ENCODE results near the gene SND1.

The SND1 gene

DNA sequence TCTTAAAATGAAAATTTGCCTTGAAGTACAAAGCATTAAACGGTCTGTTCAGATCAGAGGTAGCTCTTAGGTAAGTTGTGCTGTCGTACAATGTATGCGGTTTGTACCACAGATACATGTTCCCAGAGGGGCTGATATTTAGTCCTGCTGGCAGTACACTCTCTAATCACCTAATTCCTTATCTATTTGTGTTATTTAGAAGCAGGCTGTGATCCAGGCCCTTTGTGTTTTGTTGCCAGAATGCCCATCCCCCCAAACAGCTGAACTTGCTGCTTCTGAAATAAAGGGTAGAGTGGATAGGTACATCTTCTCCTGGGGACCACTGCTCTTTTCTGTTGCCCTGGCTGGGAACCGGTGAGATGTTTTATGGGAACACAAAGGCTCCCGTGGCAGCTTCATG, 84.5 kb downstream of the SND1 start:
- DNase-seq: no peak

DNA sequence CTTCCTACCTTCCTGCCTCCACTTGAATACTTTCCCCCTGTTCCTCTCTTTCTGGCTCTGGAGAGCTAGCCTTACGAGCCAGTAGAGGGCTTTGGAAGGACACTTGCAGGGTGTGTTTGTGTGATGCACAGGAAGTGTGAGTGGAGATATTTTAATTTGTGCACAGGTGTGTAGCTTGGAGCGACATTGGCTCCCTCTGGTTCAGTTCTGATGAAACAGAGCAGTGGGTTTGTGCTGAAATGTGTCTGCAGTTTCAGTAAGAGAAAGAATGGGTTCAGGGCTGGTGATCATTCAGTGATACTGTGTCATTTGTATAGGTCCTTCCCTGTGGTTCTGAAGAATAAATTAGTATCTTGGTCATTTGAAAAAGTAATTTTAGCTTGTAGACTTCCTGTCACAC, 86.9 kb downstream of the SND1 start:
- DNase-seq: no peak

DNA sequence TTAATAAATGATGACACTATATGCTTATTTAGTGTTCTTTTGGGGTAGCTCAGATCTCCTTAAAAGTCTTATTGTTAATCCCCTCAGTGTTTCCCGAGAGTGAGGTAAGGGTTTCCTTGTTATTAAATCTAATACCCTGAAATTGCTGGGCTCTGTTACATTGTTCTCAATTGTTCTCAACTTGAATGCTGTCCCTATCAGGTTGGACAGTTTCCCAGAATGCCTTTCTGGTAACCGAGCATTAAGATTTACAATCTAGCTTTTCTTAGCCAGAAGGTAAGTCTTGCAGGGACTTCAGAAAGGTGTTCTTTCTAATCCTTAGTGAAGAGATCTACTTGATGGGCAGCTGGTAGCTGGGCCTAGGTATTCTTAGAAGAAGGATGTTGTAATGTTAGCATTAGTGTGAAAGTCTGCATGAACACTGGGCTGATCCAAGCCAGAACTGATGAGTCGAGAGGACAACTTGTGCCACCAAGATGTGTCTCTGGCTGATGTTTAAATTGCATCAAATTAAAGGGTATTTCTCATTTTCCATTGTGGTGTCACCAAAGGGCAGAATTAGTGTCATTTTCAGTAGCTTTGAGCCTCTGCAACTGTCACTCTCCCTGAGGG, 89.9 kb downstream of the SND1 start:
- DNase-seq: no peak

DNA sequence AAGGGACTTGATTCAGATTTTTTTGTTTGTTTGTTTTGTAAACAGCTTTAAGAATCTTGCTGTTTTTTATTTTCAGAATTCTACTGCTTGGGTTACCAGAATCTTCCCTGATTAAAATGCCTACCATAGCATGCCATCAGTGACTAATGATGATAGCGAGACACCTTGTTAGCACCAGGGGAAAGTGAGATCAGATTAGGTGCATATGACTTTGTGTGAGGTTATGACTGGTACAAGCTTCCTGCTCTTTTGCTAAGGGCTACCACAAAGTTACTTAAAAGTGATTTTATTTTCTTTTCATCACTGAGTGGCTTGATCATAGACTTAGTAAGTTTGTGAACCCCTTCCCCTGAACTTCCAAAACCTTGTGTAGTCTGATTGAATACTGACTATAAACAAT, 93.5 kb downstream of the SND1 start:
- DNase-seq: no peak

DNA sequence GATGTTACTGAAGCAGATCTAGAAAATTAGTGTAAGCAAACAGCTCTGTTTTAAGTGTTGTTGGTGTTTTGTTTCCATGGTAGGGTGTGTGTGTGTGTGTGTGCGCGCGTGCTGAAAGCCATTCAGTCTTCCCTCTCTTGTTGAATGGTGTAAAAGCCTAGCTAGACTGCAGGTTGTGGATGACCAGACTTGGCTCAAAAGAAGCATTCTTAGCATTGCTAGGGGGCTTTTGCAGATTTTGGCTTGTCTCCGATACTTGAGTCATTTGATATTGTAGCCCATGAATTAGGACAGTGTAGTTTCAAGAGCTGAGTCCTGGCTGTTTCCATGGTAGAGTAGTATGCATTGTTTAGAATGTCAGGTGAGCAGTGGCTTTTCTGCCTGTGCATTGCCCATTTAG, 99.1 kb downstream of the SND1 start:
- DNase-seq: peak; percentile 27

DNA sequence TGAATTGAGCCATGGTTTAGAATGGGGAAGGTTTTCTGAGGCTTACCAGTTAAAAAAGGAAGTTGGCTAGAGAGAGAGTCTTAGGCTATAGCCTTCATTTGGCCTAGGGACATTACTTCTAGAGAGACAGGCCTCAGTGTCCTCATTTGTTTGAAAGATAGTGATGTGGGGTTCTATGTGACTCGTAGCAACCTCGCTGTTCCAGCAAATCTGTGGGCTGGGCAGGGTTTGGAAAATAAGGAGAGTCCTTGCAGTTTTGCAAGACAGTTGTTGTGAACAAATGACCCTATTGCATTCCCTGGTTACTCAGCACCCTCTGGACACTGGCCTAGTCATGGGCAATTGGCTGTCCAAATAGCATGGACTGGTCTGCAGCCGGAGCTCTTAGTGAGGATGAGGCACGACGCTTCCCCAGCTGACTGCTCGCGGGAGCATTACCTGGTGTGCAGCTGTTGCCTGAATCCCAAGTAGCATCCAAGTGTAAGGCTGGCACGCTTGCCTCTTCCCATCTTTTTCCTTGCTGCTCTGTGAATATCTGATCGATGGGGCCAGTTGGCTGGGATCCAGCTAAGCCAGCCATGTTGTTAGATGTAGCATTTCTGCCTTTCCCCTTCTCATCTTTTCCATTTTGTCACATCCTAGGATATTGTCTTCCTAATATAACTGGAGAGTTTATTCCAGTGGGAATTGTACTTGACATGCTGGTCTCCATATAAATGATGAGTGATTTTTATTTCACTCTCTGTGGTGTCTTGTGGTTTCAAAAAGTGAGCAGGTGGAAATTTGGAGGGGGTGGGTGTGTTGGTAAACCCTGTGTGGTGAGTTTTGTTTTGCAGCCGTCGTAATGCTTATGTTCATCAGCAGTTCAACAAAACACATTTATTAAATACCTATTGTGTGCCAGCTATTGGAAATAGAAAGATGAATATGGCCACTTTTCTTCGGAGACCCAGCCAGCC, 99.8 kb downstream of the SND1 start:
- DNase-seq: peak; percentile 89

DNA sequence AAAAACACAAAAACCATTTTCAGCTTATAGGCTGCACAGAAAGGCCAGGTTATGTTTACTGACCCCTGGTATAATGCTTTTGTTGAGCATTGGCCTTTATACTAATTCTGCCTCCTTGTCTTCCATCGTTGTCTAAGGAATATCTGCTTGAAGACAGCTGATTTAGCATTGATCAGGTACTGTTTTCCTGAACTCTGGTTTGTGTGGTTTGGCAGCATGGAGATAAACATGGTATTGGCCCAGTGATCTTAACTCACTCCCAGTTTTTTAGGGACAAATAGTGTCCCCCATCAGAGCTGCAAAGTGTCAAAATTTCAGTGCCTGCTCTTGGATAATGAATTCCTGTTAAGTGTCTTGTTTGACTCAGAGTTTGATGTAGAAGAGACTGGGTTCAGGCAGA, 100.8 kb downstream of the SND1 start:
- no peak for DNase-seq

DNA sequence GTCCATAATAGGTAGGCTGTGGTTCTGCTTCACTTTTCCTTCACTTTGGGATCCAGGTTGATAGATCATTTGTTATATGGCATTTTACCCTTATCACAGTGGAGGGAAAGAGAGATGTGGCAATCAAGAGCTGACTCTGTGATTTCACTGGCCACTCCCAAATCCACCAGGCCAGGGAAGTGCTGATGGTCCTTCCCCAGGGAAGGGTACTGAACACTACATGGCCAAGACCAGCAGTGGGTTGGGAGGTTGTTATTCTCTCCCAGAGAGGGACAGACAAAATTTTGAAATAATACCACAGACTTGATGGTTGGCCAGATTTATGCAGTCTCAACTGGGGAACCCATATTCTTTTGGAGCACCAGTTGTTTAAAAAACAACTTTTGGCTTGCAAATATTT, 102.5 kb downstream of the SND1 start:
- DNase-seq: no peak

DNA sequence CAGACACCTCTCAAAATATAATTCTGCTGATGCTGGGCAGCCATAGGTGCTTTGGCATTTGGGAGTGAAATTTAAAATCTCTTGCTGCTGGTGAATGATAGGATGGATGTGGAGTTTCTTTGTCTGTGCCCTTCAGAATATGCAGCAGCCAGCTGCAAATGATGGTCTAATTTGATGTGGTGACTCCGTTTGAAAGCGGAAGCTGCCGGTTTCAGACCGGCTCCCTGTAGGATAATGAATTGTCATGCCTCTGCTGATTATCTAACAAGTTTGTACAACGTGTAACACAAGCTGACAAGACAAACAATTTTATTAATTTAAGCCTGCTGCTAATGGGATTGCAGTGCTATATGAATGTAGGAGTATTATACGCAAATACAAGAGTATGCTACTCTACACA, 103.5 kb downstream of the SND1 start:
- DNase-seq: peak; percentile 21

DNA sequence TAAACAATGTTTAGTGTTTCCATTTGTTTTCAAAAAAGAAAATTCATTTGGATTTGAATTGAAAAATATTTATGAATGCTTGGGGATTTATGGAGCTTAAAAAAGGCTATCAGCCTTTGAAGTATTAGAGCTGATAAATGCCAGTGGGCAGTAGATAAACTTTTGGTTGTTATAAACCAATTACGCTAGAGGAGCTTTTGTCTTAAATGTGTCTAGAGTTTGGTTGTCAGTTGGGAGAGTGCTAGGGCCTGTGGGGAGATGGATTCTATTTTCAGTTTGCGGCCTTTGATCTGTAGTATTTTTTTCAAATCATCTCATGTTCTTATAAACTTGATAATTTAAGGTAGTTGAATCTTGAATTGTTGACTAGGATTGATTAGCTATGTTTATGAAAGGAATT, 104.0 kb downstream of the SND1 start:
- DNase-seq: no peak

DNA sequence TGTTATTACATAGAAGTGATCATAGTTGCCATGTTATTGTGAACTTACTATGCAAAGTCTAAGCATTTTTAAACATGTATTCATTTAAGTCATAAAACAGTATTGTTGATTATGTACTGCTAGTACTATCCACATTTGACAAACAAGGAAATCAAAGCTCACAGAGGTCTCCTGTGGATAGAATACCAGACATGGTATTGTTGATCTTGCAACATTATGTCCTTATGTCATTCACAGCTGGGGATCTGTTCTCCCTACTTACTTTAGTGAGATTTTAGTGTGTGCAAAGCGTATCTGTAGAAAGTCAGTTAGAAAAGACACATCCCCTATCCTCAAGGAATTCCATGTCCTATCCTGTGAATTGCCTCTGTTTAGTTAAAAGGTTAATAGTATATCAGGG, 106.1 kb downstream of the SND1 start:
- DNase-seq: peak; percentile 72

DNA sequence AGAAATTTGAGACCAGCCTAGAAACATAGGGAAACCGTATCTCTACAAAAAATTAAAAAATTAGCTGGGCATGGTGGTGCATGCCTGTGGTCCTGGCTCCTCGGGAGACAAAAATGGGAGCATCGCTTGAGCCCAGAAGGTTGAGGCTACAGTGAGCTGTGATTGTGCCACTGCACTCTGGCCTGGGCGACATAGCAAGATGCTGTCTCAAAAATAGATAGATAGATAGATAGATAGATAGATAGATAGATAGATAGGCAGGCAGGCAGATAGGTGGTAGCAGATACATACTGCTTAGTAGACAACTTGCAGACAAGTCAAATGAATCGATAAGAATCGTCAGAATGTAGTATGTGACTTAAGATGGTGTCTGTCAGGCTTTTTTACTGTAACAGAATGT, 106.9 kb downstream of the SND1 start:
- no peak for DNase-seq

DNA sequence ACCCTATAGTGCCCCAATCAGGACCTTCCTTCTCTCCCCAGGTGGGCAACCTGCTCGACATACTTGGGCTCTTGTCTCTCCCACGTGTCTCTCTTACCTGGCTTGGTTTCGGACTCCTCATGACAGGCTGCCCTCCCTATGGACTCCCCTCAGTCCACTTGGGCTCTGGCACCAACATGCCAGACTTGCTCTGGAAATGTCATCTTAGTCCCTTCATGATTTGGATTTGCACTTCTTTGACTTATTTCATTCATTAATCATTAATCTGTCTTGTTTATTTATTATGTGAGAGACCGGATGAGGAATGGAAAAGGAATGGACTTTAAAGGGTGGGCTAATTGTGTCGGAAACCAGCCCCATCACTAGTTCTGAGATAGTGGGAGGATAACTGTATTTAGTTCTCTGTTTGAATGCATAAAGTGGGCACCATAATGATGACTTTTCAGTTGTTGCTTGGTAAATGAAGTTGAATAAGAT, 108.0 kb downstream of the SND1 start:
- no peak for DNase-seq

DNA sequence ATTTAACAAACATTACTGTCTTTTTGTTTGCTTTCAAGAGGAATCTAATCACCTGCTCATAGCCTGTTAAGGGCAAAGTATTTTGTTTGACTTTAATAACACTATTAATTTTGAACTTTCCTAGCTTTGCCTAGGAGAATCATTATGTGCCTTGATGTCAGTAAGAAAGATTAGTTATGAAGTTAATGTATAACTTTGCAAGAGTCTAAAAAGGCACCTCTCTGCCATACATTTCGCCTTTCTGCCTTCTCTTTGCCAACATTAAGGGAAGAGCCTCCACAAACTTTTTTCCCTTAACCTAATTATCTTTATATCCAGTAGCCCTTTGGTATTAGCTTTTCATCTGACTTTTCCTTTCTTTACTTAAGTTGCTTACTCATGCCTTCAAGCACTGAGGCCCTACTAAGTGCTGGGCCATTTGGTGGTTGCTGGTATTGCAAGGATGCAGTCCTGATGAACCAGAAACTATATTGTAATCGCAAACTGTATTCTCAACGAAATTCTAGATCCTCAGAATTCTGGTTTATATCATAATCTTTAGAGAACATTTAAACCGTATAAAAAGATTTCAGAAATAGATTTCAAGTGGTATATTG, 108.5 kb downstream of the SND1 start:
- no peak for DNase-seq

DNA sequence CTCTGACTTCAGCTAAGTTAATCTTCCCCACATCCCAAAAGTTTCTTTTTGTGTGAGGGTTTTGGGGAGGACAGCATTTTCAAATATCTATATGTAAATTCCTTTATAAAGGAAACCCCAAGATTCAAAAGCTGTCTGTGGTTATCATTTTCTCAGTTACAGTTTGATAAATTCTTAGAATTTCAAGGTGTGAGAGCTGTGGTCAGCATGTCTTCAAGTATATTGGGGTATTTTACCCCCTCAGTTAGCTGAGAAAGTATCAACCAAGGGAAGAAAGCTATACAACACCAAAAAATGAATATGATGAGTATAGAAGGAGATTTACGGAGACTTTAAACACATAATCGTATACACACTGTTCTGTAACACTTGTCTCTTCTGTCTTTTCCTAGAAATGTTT, 109.2 kb downstream of the SND1 start:
- DNase-seq: no peak

DNA sequence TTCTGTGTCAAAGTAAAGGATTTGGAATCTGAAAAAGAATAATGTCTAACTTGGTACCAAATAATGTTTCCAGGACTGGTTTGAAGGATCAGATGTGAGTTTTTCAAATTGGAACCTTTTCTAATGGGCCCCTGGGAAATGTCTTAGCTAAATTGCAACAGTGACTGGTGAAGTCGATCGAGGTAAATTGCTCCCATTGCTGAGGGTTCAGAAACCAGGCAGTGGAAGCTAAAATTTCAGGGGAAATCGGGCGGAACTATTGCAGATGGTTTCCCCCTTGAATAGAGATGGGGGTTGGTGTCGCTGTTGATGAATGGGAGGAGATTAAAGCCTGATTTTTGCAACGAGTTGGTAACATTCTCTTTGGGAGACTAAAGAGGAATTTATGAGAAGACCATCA, 112.7 kb downstream of the SND1 start:
- DNase-seq: peak; percentile 90

DNA sequence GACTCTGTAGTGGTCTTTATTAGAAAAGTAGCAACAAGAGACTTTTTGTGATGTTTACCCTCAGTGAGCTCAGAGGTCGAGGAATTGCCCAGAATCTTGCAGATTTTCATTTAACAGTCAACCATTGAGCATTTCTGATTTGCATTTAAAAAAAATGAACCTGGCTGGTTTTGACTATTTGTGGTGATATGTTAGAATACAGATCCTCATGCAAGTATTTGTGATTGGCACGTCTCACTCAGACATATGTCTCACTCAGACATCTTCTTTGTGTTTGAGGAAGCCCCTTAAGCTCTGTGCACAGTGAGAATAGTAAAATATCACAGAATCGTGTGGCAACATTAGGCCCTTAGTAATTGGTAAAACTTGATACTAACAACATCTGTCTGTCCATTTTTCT, 113.2 kb downstream of the SND1 start:
- peak; percentile 75 for DNase-seq

DNA sequence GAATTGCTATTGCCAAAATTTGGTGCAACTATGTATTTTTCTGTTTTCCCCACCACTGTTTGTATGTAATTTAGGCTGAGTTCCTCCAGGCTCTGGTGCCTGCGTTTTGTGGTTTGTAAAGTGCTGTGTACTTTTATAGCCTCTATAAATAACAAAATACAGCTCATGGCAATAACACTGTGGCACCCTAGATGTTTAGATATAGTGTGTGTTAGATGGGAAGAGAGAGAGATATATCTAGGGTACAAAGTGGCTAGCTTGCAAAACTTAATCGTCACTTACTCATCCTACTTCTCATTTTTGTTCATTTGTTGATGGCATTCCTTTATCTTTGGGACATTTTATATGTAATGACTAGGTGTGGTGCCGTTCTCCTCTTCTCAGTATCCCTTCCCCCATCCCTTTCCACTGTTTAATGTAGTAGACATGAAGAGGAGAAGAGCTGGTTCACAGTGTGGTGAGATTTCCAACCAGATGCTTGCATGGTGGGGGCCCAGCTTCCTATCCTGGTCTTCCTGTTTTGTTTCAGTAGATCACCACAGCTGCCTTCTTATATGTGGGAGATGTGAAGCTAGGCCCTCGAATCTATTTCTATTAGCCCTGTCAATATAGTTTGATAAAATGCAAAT, 115.0 kb downstream of the SND1 start:
- no peak for DNase-seq

DNA sequence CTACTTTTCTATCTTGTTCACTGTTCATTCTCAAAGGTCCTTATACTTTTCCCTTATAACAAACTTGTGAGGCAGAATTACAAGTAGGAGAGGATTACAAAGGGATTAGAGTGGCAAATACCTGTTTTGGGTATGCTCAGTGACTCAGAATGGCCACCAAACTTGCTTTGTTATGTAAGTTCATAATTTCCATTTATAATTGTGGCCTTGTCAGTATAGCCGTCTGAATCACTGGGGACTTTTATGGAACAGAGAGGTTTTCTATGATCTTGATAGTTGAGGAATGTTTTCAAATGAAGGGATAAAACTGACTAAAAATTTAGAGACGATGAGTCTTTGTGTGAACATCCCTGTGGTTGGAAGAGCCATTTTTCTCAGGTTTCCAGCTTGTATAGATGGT, 116.2 kb downstream of the SND1 start:
- DNase-seq: no peak

DNA sequence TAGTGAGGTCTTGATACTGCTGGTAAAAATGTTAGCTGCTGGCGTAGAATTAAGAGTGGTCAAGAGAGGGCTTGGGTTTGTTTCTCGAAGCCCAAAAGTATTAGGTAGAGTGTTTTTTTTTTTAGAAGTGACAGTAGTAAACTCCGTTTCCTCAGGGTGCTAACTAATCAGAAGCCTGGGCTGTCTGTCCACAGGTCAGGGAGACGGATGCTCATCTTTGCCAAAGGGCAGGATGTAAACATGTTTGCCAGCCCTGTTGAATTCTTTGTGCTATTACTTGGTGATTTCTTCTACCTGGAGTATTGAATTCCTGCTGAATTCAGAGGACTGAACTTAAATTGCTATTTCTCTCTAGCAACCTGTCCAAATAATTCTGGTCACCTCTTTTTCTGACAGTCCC, 117.1 kb downstream of the SND1 start:
- DNase-seq: no peak

DNA sequence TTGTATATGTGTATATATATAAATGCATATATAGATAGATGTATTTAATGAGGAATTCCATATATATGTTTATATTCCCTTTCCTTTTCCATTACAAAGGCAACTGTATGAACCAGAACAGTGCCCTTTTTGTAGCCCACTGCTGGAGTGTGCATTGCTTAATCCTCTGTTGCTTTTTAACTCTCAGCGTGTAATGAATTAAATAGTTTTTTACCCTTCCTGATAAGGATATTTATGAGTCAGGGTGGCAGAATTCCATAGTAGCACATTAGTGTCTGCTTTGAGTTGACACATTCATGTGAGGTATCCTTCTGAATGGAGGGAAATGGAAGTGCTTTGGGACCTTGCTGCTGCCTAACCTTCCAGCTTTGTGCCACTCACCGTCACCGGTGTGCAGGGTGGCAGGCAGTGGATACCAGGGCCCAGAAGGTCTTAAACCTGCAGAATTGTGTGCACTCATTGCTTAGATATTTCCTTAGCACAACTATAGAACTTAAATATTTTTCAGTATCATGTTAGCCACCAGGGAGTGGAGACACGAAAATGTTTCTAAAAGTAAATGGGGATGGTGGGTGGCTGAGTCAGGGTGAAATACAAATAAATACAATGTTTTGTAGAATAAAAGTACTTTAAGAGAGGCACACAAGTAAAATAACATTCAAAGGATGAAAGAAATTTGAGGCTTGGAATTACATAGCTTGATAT, 117.9 kb downstream of the SND1 start:
- no peak for DNase-seq

DNA sequence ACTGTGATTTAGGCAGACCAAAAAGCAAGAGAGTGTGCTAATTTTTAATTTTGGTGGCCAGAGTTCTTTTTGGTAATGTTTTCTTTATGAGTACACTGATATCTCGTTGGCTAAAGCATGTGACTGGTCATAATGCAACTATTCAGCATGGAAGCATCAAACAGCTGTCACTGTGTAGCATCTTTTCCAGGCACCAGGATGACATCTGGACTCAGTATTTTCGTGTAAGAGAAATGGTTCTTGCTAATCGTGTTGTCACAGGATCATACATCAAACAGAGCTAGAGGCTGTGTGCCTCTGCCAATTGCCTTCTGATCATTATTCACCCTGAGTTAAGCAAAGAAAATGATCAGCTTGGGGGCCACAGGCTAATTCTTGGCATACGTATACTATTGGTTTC, 118.9 kb downstream of the SND1 start:
- DNase-seq: peak; percentile 88

DNA sequence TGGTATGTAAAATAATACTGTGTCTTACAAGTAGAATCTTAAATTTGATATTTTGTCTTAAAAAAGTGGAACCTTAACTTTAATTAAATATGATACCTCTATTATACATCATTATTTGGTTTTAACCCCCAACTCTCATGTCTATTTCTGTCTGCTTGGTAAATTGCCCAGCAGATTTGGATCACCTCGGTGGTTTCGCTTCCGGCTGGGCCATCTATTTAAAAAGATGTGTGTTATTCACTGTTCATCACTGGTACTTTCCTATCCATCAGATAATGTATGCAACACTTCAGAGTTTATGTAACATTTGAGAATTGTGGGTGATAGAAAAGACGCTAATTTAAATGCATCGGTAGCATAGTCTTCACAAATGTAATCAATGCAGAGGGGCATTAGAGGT, 119.7 kb downstream of the SND1 start:
- DNase-seq: no peak
